K562 (cell line): ENCODE data around the gene MDH2. TPM values are rescaled to one million over a fixed set of nuclear protein-coding genes. Genes with fewer than 3 reads are reported as not detected.

Experiments
- CEBPG ChIP-seq, 3 experiments: fragments of 200-800 bp in 1 of 3; sonication (Bioruptor generic) in 1 of 3; sonication (generic) in 1 of 3; formaldehyde crosslinking in 1 of 3; IDR thresholded peaks in 2 of 3; conservative IDR thresholded peaks in 1 of 3; 2 replicates each; pipeline versions ENCODE4 v1.6.1 to v1.8.0; 2016 to 2022; ENCODE audit warnings: missing compliant biosample characterization in 2 of 3, missing genetic modification characterization in 2 of 3, mild to moderate bottlenecking in 1 of 3, missing genetic modification reagents in 1 of 3
- FOXK1 ChIP-seq: sonication (generic); formaldehyde crosslinking; IDR thresholded peaks from 2 replicates; pipeline ENCODE4 v1.8.0; 2022; ENCODE audit warnings: missing genetic modification reagents, mild to moderate bottlenecking, borderline replicate concordance
- MECOM ChIP-seq: fragments of 250-450 bp; sonication (Bioruptor Pico); IDR thresholded peaks from 2 replicates; pipeline ENCODE4 v1.8.0; 2022; ENCODE audit warnings: inconsistent platforms
- MTA2 ChIP-seq: fragments of 450-650 bp; IDR thresholded peaks from 2 replicates; pipeline ENCODE4 v1.6.1; 2016; ENCODE audit warnings: low read depth
- NR0B1 ChIP-seq: fragments of 450-650 bp; IDR thresholded peaks from one replicate; pipeline ENCODE4 v1.6.1; 2018; ENCODE audit warnings: mild to moderate bottlenecking, moderate library complexity; ENCODE audit not compliant: partially characterized antibody
- SMAD3 ChIP-seq: fragments of 450-650 bp; formaldehyde crosslinking; conservative IDR thresholded peaks from 2 replicates; pipeline ENCODE4 v1.4.0; 2020; ENCODE audit warnings: mild to moderate bottlenecking
- U2AF1 ChIP-seq: fragments of 200-400 bp; formaldehyde crosslinking; optimal IDR thresholded peaks from 2 replicates; pipeline ENCODE3; 2017; ENCODE audit warnings: mild to moderate bottlenecking, low read depth, low read length, moderate library complexity
- ZBTB33 ChIP-seq: sonication (generic); formaldehyde crosslinking; IDR thresholded peaks from 2 replicates; pipeline ENCODE4 v1.8.1; 2023; ENCODE audit warnings: mild to moderate bottlenecking, missing genetic modification reagents
- ZBTB40 ChIP-seq, 2 experiments: fragments of 450-650 bp in 1 of 2; sonication (generic) in 1 of 2; formaldehyde crosslinking in 1 of 2; IDR thresholded peaks; 2 replicates each; pipeline versions ENCODE4 v1.7.1 to v1.9.0; 2016 to 2022; ENCODE audit warnings: inconsistent platforms in 1 of 2, mild to moderate bottlenecking in 1 of 2, missing genetic modification reagents in 1 of 2
- ZFP36 ChIP-seq: fragments of 150-350 bp; IDR thresholded peaks from 2 replicates; pipeline ENCODE4 v1.6.1; 2018; ENCODE audit warnings: low read length, low read depth; ENCODE audit not compliant: partially characterized antibody
- ZNF24 ChIP-seq: fragments of 450-650 bp; IDR thresholded peaks from 2 replicates; pipeline ENCODE4 v1.6.1; 2016
- ZNF444 ChIP-seq: fragments of 250-450 bp; sonication (Bioruptor Pico); IDR thresholded peaks from 2 replicates; pipeline ENCODE4 v1.4.0; 2020; ENCODE audit warnings: mild to moderate bottlenecking, moderate library complexity
- ZNF583 ChIP-seq: fragments of 250-450 bp; sonication (Bioruptor Pico); IDR thresholded peaks from 2 replicates; pipeline ENCODE4 v1.4.0; 2020
- ZNF589 ChIP-seq: fragments of 200-800 bp; sonication (Bioruptor generic); IDR thresholded peaks from 2 replicates; pipeline ENCODE4 v1.6.1; 2016; ENCODE audit warnings: low read depth, missing genetic modification characterization, missing compliant biosample characterization
- polyA plus RNA-seq, 8 experiments: library from polyadenylated mRNA; depleted of rRNA in 4 of 8; stranded (reverse) in 5 of 8; unstranded in 3 of 8; fragments of >200 nt; fragmentation: Nextera tagmentation in 2 of 8; fragmentation: Illumina TruSeq in 1 of 8; extraction: Ambion mirVana in 2 of 8; extraction: Trizol in 1 of 8; gene quantifications; 2 replicates each; pipeline versions ENCODE4 v1.2.1 to v1.2.3, GENCODE V29; 2011 to 2014; ENCODE audit warnings: inconsistent platforms in 1 of 8, missing spikeins in 1 of 8
- total RNA-seq, 7 experiments: library from RNA; depleted of rRNA in 6 of 7; stranded (reverse); fragments of >200 nt in 6 of 7; fragmentation: Illumina TruSeq in 2 of 7; extraction: Trizol in 2 of 7; gene quantifications; 2 replicates each; pipeline versions ENCODE4 v1.2.1 to v1.2.3, GENCODE V29; 2011 to 2021; ENCODE audit warnings: low replicate concordance in 1 of 7

MDH2 gene
- total and polyA plus RNA-seq, 9 of the 15 experiments (the other 6 are each of a cell fraction or from before 2014, with no cell fraction given): 106 to 701 (median 242) TPM

GRCh38 chr7:76047811-76048667 lies at the start of gene MDH2, which contains the start of gene STYXL1 (continued):
- 0 out of 2 replicates have a peak, but pooled peaks have one; percentile 66 for TF ChIP-seq FOXK1
- TF ChIP-seq ZNF24: peak; percentile 26; the same call in 1 of the 2 replicates
- TF ChIP-seq ZBTB40 (IDR thresholded peaks at IDR 0.05): peak; percentile 99
- no peak for TF ChIP-seq ZBTB40 (CRISPR knock-in tag; IDR thresholded peaks at IDR 0.05)
- no peak for TF ChIP-seq ZFP36
- no peak for TF ChIP-seq ZNF444 (CRISPR knock-in tag)
- TF ChIP-seq MTA2: no peak
- peak; percentile 58; the same call in 1 of the 2 replicates for TF ChIP-seq ZNF583 (CRISPR knock-in tag)
- TF ChIP-seq SMAD3: no peak
- no peak for TF ChIP-seq NR0B1
- no peak for TF ChIP-seq CEBPG (CRISPR knock-in tag; IDR thresholded peaks at IDR 0.05)
- no peak for TF ChIP-seq CEBPG (tag; conservative IDR thresholded peaks at IDR 0.05 in 1 of 2, IDR thresholded peaks at IDR 0.05 in 1 of 2)
- TF ChIP-seq ZNF589: no peak
- TF ChIP-seq ZBTB33 (CRISPR knock-in tag): peak; percentile 57; the same call in 1 of the 2 replicates
- TF ChIP-seq U2AF1: peak; percentile 91
- TF ChIP-seq MECOM (CRISPR knock-in tag): no peak
